NCI-H2196 treated with DMSO at 0.1 percent for 48 hours (cell line): ENCODE data around the gene COG5.

ENCODE experiments used
- DNase-seq: peaks from one replicate; lab custom pipeline; 2025; ENCODE audit not compliant: unreplicated experiment; lab: John Stamatoyannopoulos, UW

The COG5 gene

GRCh38 chr7:107464666-107465226 is 99.0 kb downstream of the COG5 start:
- DNase-seq, result no peak

DNA sequence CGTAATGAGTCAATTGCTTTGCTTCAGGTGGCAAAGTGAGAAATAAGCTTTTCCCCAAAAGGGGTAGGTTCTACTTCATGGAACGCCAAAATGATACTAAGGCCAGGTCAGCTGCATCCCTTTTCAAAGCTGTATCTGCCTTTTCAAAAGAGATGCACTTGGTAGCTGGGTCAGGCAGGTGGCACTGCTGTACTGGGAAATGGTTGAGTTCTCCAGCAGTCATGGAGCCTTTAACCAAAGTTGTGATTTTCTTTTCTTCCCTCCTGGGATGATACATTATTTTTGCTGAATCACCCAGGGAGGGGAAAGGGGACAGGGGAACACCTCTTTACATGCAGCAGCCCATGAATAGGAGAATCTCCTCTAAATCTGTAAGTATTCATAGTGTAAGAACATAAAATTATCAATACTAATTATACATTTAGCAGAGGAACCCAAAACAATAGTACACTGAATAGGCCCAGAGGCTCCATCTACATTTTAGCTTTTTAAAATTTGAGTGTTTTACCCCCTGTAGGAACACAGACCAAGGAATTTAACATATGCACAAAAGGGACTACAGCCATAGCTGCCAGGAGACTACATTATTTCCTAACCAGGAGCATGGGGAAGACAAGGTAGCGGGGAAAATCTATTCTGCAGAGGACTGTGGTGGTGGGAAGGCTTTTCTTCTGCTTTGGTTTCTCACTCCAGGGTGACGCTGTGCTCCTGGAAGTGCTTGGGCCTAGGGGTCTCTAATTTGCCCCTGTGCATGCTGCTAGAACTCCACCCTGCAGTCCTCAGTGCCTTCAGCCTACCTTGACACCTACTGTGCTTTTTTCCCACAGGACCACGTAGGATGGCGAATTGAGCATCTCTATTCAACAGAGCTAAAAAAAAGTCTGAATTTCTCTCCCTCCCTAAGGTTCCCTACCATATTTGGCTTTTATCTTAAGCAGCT is 100.3 kb downstream of the COG5 start:
- DNase-seq, result peak; percentile 47

DNA sequence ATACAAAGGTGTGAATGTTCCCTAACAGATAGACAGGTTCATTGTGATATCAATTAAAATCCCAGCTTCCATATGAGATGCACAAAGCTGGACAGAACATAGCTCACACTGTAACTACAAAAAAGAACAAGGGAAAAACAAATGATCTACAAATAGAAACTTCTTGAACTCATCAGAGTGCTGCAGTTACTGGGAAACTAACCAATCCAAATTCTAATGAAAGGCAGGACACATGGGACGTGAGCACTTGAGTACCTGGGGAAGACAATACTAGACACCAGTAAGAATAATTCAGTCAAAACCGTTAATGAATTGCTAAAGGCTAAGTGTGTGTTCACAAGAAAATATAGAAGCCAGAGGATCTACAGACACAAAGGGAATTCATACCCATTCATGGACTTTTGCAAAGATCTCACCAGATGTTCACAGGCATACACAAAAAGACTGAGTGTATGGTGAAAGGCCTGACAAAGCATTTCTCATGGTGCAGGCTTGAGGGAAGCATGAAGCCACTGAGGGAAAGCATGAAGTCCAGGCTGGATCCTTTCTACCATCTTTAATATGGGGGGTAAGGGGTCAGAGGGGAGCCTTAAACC is 101.7 kb downstream of the COG5 start:
- no peak for DNase-seq

DNA sequence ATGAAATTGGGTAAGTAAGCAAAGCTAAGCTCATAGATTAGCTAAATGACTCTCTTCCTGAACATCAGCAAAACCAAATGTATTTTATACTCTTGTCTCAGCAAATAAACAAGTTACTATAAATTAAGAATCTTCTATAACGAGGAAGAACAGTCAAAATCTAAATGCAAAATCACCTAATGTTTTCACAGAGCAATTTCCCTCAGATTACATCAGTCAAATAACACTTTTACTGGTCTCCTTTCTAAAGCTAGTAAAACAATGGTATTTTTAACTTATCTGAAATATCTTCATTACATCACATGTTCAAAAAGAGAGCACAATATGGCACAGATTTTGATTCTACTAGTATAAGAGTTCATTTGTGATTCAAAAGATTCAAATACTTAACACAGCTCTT is 110.3 kb downstream of the COG5 start:
- DNase-seq, result no peak

DNA sequence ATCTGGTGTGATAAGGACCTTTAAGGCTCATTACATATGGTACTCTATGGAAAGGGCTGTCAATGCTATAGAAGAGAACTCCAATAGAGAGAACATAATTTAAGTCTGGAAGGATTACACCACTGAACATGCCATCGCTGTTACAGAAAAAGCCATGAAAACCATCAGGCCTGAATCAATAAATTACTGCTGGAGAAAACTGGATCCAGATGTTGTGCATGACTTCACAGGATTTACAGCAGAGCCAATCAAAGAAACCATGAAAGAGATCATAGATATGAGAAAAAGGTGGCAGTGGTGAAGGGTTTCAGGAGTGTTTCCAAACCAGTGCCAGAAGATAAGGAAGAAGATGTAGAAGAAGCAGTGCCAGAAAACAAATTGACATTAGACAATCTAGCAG is 112.8 kb downstream of the COG5 start:
- DNase-seq, result no peak

GRCh38 chr7:107446988-107447387 is 116.7 kb downstream of the COG5 start:
- no peak for DNase-seq

GRCh38 chr7:107446531-107446930 is 117.2 kb downstream of the COG5 start:
- no peak for DNase-seq

DNA sequence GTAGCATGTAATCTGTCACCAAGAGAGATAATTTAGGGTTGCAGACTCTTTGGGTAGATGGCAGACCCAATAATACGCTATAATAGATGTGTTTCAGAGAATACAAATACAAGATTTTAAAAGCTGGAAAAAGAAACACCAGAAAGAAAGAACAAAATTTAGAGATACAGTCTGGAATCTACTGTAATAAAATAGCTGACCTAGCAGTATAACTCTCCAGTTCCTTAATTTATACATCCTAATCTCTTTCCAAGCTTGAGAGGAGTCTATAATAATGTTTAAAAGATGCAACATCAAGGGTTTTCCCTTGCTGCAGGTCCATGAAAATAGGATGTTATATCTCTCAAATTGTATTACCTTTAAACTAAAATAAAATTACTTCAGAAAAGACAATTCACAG is 121.0 kb downstream of the COG5 start:
- no peak for DNase-seq

DNA sequence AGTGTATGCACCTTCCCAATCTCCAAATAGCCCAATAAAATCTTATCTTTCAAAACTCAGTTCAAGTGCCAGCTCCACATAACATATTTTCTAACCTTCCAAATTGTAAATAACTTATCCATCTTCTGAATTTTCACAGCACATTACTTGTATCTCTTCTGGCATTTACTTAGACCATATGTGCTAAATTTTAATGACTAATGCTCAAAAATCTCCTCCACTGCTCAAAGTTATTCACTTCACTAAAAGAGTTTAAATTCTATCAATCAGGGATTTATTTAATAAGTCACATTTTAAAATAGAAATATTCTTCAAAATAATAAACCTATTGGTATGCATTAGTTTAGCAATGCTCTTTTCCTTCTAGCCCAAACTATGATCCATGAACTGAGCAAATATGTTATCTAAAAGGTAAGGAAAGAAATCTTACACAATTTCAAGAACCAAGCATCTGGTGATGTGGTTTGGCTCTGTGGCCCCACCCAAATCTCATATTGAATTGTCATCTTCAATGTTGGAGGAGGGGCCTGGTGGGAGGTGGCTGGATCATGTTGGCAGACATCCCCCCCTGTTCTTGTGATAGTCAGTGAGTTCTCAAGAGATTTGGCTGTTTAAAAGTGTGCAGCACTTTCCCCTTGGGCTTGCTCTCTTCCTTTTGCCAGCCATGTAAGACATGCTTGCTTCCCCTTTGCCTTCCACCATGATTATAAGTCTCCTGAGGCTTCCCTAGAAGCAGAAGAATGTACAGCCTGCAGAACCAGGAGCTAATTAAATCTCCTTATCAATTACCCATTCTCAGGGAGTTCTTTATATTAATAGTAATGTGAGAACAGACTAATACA is 121.9 kb downstream of the COG5 start:
- DNase-seq, result no peak

DNA sequence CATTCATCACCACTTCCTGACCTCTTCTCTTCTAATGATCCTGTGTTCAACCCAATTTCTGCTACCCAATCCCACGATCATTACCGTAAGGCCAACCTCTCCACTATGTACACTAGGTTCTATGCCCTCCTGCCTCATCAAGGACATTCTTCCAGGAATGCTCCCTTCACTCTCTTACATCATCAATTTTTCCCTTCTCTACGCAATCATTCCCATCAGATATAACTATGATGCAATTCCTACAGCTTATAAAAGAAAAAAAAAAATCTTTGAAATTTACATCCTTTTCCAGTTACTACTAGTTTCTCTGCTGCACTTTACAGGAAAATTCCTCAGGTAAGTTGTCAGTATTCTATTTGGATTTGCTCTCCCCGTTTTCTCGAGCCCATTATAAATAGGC is 124.7 kb downstream of the COG5 start:
- no peak for DNase-seq

DNA sequence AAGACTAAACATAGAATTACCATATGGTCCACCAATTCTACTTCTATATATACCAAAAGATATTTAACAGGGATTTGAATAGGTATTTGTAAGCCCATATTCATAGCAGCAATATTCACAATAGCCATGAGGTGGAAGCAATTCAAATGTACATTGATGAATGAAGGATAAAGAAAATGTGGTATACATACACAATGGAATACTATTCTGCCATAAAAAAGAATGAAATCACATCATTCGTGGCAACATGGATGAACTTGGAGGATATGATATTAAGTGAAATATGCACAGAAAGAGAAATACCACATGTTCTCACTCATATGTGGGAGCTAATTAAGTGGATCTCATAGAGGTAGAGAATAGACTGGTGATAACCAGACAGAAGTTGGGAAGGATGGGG is 128.0 kb downstream of the COG5 start:
- DNase-seq, result no peak

DNA sequence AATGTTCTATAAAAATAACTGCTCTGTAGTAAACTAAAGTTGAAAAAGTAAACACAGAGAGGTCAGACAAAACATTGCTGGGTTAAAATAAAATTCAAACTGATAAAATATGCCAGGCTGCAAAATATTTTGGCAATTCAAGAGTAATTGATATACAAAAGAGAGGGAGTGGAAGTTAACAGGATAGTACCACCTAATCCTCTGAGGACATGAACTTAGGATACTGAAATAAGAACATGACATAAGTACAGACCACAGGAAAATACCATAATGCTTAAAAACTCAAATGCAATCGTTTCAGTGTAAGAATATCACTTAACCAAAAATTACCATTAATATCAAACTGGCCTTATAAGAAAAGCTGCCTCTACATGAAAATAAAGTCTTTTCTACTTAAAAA is 131.5 kb downstream of the COG5 start:
- DNase-seq, result no peak

- DNase-seq, result no peak
Observed at GRCh38 chr7:107430057-107430456, 133.7 kb downstream of the COG5 start.

DNA sequence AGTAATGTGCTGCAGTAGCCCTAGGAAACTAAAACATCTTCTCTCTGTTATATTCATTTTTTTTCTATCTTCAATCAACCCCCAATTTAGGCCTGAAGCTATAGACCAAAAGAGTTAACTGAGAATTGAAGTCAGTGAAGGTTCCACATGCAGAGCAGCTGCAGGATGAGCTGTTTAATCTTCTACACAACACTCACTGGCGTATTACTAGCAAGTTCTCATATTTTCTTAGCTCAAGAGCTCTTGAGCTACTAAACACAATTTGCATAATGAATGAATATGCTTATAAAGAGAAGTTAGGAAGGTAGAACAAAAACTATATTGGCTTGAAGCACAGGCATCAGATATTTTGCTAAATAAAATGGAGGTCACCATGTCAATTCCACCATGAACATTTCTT is 135.1 kb downstream of the COG5 start:
- DNase-seq, result no peak

GRCh38 chr7:107427462-107427861 is 136.3 kb downstream of the COG5 start:
- DNase-seq, result no peak

GRCh38 chr7:107414198-107414597 is 149.5 kb downstream of the COG5 start:
- no peak for DNase-seq

DNA sequence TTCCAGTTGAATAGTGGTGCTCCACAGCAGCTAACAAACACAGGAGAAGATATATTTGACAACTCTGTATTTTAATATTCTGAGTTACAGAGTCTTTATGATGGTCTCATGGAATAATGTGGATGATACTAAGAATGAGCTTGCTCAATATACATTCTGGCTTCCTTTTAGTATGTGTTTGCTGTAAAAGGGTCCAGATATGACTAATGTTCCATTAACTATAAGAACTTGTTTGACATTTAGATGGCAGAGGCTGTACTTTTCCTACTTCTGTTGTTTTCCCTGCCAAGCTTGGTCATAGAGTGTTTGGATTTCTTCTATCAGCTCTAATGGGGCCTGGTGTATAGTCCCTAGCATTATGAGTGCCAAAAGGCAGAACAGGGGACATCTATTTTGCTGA is 155.4 kb downstream of the COG5 start:
- no peak for DNase-seq

DNA sequence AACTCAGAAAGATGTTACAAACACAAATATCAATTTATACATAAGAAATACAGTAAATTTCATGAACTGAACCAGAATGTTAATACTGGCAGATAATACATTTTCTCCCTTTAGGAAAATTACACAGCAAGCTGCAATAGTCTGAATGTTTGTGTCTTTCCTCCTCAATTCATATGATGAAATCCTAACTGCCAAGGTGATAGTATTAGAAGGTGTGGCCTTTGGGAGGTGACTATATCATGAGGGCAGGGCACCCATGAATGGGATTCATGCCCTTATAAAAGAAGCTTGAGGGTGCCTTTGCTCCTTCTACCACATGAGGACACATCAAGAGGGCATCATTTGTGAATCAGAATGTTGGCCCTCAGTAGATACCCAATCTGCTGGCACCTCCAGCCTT is 158.2 kb downstream of the COG5 start:
- no peak for DNase-seq

GRCh38 chr7:107404740-107405537 is 158.8 kb downstream of the COG5 start:
- no peak for DNase-seq

GRCh38 chr7:107398161-107398560 is 165.6 kb downstream of the COG5 start:
- DNase-seq, result no peak

- DNase-seq, result no peak
Observed at GRCh38 chr7:107396990-107397389, 166.7 kb downstream of the COG5 start.
